Measurements from ENCODE around the gene COPS7A. TPM values are rescaled to one million over a fixed set of nuclear protein-coding genes. Genes with fewer than 3 reads are reported as not detected.
A peak's percentile ranks its signal among the peaks of the same experiment; 100 is the strongest.
"Not testable (repeated sequence)": the region's sequence is repeated elsewhere in the genome, so short reads cannot be mapped to it uniquely, and the experiment has no call there.

COPS7A gene
- total RNA-seq, 1 experiment from 2014 or later: 39.2 TPM

DNA sequence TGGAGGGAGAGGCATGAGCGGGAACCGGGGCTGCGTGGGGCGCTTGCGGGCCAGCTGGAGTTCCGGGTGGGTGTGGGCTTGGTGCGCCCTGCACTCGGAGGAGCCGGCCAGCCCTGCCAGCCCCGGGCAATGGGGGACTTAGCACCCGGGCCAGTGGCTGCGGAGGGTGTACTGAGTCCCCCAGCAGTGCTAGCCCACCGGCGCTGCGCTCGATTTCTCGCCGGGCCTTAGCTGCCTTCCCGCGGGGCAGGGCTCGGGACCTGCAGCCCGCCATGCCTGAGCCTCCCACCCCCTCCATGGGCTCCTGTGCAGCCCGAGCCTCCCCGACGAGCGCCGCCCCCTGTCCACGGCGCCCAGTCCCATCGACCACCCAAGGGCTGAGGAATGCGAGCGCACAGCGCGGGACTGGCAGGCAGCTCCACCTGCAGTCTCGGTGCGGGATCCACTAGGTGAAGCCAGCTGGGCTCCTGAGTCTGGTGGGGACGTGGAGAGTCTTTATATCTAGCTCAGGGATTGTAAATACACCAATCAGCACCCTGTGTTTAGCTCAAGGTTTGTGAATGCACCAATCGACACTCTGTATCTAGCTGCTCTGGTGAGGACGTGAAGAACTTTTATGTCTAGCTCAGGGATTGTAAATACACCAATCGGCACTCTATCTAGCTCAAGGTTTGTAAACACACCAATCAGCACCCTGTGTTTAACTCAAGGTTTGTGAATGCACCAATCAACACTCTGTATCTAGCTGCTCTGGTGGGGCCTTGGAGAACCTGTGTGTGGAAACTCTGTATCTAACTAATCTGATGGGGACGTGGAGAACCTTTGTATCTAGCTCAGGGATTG is 7.6 kb upstream of the COPS7A start:
- H3K4me1 ChIP-seq (ENCODE audit: low read length); H3K27me3 ChIP-seq (ENCODE audit: low read length); H3K4me2 ChIP-seq (ENCODE audit: low read depth, low read length, poor library complexity, severe bottlenecking); H3K36me3 ChIP-seq (ENCODE audit: insufficient read depth, low read length); H3K9ac ChIP-seq (ENCODE audit: low read length); H3K27ac ChIP-seq (ENCODE audit: low read length); H2AFZ ChIP-seq (ENCODE audit: low read length); DNase-seq; H3K9me2 ChIP-seq (replicated peaks; ENCODE audit: insufficient read depth, low read length); H3K79me2 ChIP-seq (ENCODE audit: low read length); H4K20me1 ChIP-seq (ENCODE audit: insufficient read depth, low read depth, low read length); H3K9me3 ChIP-seq (ENCODE audit: low read length); H3K4me3 ChIP-seq (ENCODE audit: low read length): not testable (repeated sequence)

DNA sequence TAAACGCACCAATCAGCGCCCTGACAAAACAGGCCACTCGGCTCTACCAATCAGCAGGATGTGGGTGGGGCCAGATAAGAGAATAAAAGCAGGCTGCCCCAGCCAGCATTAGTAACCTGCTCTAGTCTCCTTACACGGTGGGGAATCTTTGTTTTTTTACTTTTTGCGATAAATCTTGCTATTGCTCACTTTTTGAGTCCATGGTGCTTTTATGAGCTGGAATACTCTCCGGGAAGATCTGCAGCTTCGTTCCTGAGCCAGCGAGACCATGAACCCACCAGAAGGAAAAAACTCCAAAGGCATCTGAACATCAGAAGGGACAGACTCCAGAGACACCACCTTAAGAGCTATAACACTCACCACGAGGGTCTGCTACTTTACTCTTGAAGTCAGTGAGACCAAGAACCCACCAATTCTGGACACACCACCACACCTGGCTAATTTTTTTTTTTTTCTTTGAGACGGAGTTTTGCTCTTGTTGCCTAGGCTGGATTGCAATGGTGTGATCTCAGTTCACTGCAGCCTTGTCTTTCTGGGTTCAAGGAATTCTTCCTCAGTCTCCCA is 6.9 kb upstream of the COPS7A start:
- H3K79me2 ChIP-seq (ENCODE audit: low read length): no peaks in the 10 kb centered on the region
- no peak overlapping the region for H3K4me2 ChIP-seq (ENCODE audit: low read depth, low read length, poor library complexity, severe bottlenecking)
- no peaks in the 10 kb centered on the region for H3K9me3 ChIP-seq (ENCODE audit: low read length)
- no peaks in the 10 kb centered on the region for H3K36me3 ChIP-seq (ENCODE audit: insufficient read depth, low read length)
- H3K4me1 ChIP-seq (ENCODE audit: low read length): peaks cover 3% of the 10 kb centered on the region; the same call in 1 of the 2 replicates
- H3K9me2 ChIP-seq (replicated peaks; ENCODE audit: insufficient read depth, low read length): no peaks in the 10 kb centered on the region
- no peaks in the 10 kb centered on the region for H3K27me3 ChIP-seq (ENCODE audit: low read length)
- H4K20me1 ChIP-seq (ENCODE audit: insufficient read depth, low read depth, low read length): no peaks in the 10 kb centered on the region
- no peak for DNase-seq
- H3K9ac ChIP-seq (ENCODE audit: low read length): no peak overlapping the region
- H3K4me3 ChIP-seq (ENCODE audit: low read length): no peak overlapping the region
- no peak overlapping the region for H3K27ac ChIP-seq (ENCODE audit: low read length)
- H2AFZ ChIP-seq (ENCODE audit: low read length): no peak overlapping the region

DNA sequence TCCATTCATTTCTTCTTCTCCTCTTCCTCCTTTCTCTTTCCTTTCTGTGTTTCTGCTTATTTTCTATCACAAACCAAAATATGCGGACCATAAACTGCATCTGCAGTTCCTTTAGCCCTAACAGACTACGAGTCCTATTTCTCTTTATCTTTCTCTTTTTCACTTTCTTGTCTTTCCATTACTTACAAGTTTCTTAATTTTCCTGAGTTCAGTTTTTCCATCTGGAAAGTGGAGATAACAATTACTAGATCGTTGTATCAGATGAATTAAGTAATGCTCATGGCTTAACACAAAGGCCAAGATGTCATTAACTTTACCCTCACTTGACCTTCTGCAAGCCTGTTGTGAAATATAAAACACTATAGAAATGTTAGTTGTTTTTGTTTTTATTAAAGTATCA is 983 bp upstream of the COPS7A start:
- H3K4me3 ChIP-seq (ENCODE audit: low read length): peak overlapping the region; percentile 92
- peaks cover 28% of the 10 kb centered on the region for H3K4me1 ChIP-seq (ENCODE audit: low read length)
- H3K79me2 ChIP-seq (ENCODE audit: low read length): peaks cover 7% of the 10 kb centered on the region
- no peaks in the 10 kb centered on the region for H4K20me1 ChIP-seq (ENCODE audit: insufficient read depth, low read depth, low read length)
- DNase-seq: no peak
- H3K9me2 ChIP-seq (replicated peaks; ENCODE audit: insufficient read depth, low read length): no peaks in the 10 kb centered on the region
- H2AFZ ChIP-seq (ENCODE audit: low read length): 0 out of 2 replicates have a peak overlapping the region, but pooled peaks have one; percentile 74
- peak overlapping the region; percentile 91 for H3K9ac ChIP-seq (ENCODE audit: low read length)
- peak overlapping the region; percentile 80 for H3K4me2 ChIP-seq (ENCODE audit: low read depth, low read length, poor library complexity, severe bottlenecking)
- H3K27me3 ChIP-seq (ENCODE audit: low read length): no peaks in the 10 kb centered on the region
- H3K9me3 ChIP-seq (ENCODE audit: low read length): no peaks in the 10 kb centered on the region
- H3K27ac ChIP-seq (ENCODE audit: low read length): peak overlapping the region; percentile 68
- H3K36me3 ChIP-seq (ENCODE audit: insufficient read depth, low read length): no peaks in the 10 kb centered on the region

- H2AFZ ChIP-seq (ENCODE audit: low read length): peak overlapping the region; percentile 36; the same call in 1 of the 2 replicates
- H3K9ac ChIP-seq (ENCODE audit: low read length): peak overlapping the region; percentile 71
- peak; percentile 75 for DNase-seq
- H3K79me2 ChIP-seq (ENCODE audit: low read length): peaks cover 7% of the 10 kb centered on the region
- peak overlapping the region; percentile 92 for H3K4me3 ChIP-seq (ENCODE audit: low read length)
- no peaks in the 10 kb centered on the region for H4K20me1 ChIP-seq (ENCODE audit: insufficient read depth, low read depth, low read length)
- H3K36me3 ChIP-seq (ENCODE audit: insufficient read depth, low read length): peaks cover 6% of the 10 kb centered on the region
- no peaks in the 10 kb centered on the region for H3K9me3 ChIP-seq (ENCODE audit: low read length)
- no peaks in the 10 kb centered on the region for H3K27me3 ChIP-seq (ENCODE audit: low read length)
- peak overlapping the region; percentile 80 for H3K4me2 ChIP-seq (ENCODE audit: low read depth, low read length, poor library complexity, severe bottlenecking)
- H3K27ac ChIP-seq (ENCODE audit: low read length): peak overlapping the region; percentile 63
- H3K9me2 ChIP-seq (replicated peaks; ENCODE audit: insufficient read depth, low read length): no peaks in the 10 kb centered on the region
- peaks cover 28% of the 10 kb centered on the region for H3K4me1 ChIP-seq (ENCODE audit: low read length)
Observed at GRCh38 chr12:6724409-6724797, 557 bp downstream of the COPS7A start.

GRCh38 chr12:6725350-6725749 is 1.5 kb downstream of the COPS7A start:
- no peaks in the 10 kb centered on the region for H3K9me2 ChIP-seq (replicated peaks; ENCODE audit: insufficient read depth, low read length)
- peak overlapping the region; percentile 80 for H3K4me2 ChIP-seq (ENCODE audit: low read depth, low read length, poor library complexity, severe bottlenecking)
- no peaks in the 10 kb centered on the region for H4K20me1 ChIP-seq (ENCODE audit: insufficient read depth, low read depth, low read length)
- peaks cover 34% of the 10 kb centered on the region for H3K4me1 ChIP-seq (ENCODE audit: low read length)
- no peak overlapping the region; the same call in 1 of the 2 replicates for H3K4me3 ChIP-seq (ENCODE audit: low read length)
- no peak overlapping the region for H3K27ac ChIP-seq (ENCODE audit: low read length)
- H3K27me3 ChIP-seq (ENCODE audit: low read length): no peaks in the 10 kb centered on the region
- no peak for DNase-seq
- H3K9me3 ChIP-seq (ENCODE audit: low read length): no peaks in the 10 kb centered on the region
- no peak overlapping the region for H2AFZ ChIP-seq (ENCODE audit: low read length)
- peak overlapping the region; percentile 7; the same call in 1 of the 2 replicates for H3K9ac ChIP-seq (ENCODE audit: low read length)
- H3K79me2 ChIP-seq (ENCODE audit: low read length): peaks cover 7% of the 10 kb centered on the region
- H3K36me3 ChIP-seq (ENCODE audit: insufficient read depth, low read length): peaks cover 9% of the 10 kb centered on the region

DNA sequence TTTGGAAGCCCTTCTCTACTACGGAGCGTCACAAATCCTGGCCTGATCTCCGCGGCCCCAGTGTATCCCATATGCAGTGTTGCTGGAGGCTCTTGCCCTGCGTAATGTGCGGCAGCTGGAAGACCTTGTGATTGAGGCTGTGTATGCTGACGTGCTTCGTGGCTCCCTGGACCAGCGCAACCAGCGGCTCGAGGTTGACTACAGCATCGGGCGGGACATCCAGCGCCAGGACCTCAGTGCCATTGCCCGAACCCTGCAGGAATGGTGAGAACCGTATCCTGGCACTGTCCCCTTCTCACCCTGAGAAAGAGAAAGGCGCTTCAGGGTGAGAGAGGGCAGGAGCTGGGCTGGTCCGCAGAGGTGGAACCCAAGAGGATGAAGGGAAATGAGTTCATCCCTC is 5.3 kb downstream of the COPS7A start:
- Histone ChIP-seq H3K9me3 (ENCODE audit: low read length) (no peaks in the 10 kb centered on the region), H3K36me3 (ENCODE audit: insufficient read depth, low read length) (peaks cover 9% of the 10 kb centered on the region), H3K27ac (ENCODE audit: low read length) (no peak overlapping the region), H3K79me2 (ENCODE audit: low read length) (peaks cover 7% of the 10 kb centered on the region), H3K4me1 (ENCODE audit: low read length) (peaks cover 27% of the 10 kb centered on the region), H3K4me3 (ENCODE audit: low read length) (no peak overlapping the region), H3K4me2 (ENCODE audit: low read depth, low read length, poor library complexity, severe bottlenecking) (no peak overlapping the region), H3K9ac (ENCODE audit: low read length) (no peak overlapping the region), H2AFZ (ENCODE audit: low read length) (no peak overlapping the region), H3K9me2 (replicated peaks; ENCODE audit: insufficient read depth, low read length) (no peaks in the 10 kb centered on the region), H4K20me1 (ENCODE audit: insufficient read depth, low read depth, low read length) (0 out of 2 replicates have a peak, but pooled peaks cover 4% of the 10 kb centered on the region), H3K27me3 (ENCODE audit: low read length) (no peaks in the 10 kb centered on the region)
- DNase-seq: no peak

- Histone ChIP-seq H4K20me1 (ENCODE audit: insufficient read depth, low read depth, low read length) (0 out of 2 replicates have a peak, but pooled peaks cover 4% of the 10 kb centered on the region), H3K9me3 (ENCODE audit: low read length) (no peaks in the 10 kb centered on the region), H3K9me2 (replicated peaks; ENCODE audit: insufficient read depth, low read length) (no peaks in the 10 kb centered on the region), H3K9ac (ENCODE audit: low read length) (no peak overlapping the region), H3K4me1 (ENCODE audit: low read length) (peaks cover 19% of the 10 kb centered on the region), H3K4me3 (ENCODE audit: low read length) (no peak overlapping the region), H3K27me3 (ENCODE audit: low read length) (no peaks in the 10 kb centered on the region), H3K27ac (ENCODE audit: low read length) (no peak overlapping the region), H3K4me2 (ENCODE audit: low read depth, low read length, poor library complexity, severe bottlenecking) (no peak overlapping the region), H2AFZ (ENCODE audit: low read length) (no peak overlapping the region), H3K36me3 (ENCODE audit: insufficient read depth, low read length) (peaks cover 9% of the 10 kb centered on the region), H3K79me2 (ENCODE audit: low read length) (no peaks in the 10 kb centered on the region)
- DNase-seq: peak; percentile 51
Observed at GRCh38 chr12:6730169-6730568, 6.3 kb downstream of the COPS7A start.

All from Karpas-422 (cell line).